ENCODE results near the gene SHISA6.

SHISA6 gene

GRCh38 chr17:11349106-11349505 is 108.1 kb downstream of the SHISA6 start:
- no peak for DNase-seq (ENCODE audit: low read depth)
- TF ChIP-seq CTCF (IDR thresholded peaks at IDR 0.05; ENCODE audit: insufficient read depth, low read depth, low read length, missing control alignments): no peak
- no peak overlapping the region for H3K4me3 ChIP-seq (ENCODE audit: low read depth, low read length)

- TF ChIP-seq CTCF (IDR thresholded peaks at IDR 0.05; ENCODE audit: insufficient read depth, low read depth, low read length, missing control alignments): no peak
- DNase-seq (ENCODE audit: low read depth): no peak
- H3K4me3 ChIP-seq (ENCODE audit: low read depth, low read length): no peak overlapping the region
These were observed 110.5 kb downstream of the SHISA6 start for GRCh38 chr17:11351479-11351878.

- no peak for TF ChIP-seq CTCF (IDR thresholded peaks at IDR 0.05; ENCODE audit: insufficient read depth, low read depth, low read length, missing control alignments)
- DNase-seq (ENCODE audit: low read depth): no peak
- H3K4me3 ChIP-seq (ENCODE audit: low read depth, low read length): no peak overlapping the region
These were observed 112.6 kb downstream of the SHISA6 start for GRCh38 chr17:11353601-11354000.

- no peak overlapping the region for H3K4me3 ChIP-seq (ENCODE audit: low read depth, low read length)
- DNase-seq (ENCODE audit: low read depth): no peak
- no peak for TF ChIP-seq CTCF (IDR thresholded peaks at IDR 0.05; ENCODE audit: insufficient read depth, low read depth, low read length, missing control alignments)
These were observed 115.4 kb downstream of the SHISA6 start for GRCh38 chr17:11356371-11356770.

GRCh38 chr17:11363565-11364117 is 122.6 kb downstream of the SHISA6 start:
- no peak for DNase-seq (ENCODE audit: low read depth)
- no peak for TF ChIP-seq CTCF (IDR thresholded peaks at IDR 0.05; ENCODE audit: insufficient read depth, low read depth, low read length, missing control alignments)
- no peak overlapping the region for H3K4me3 ChIP-seq (ENCODE audit: low read depth, low read length)

GRCh38 chr17:11366272-11366850 is 125.3 kb downstream of the SHISA6 start:
- no peak for TF ChIP-seq CTCF (IDR thresholded peaks at IDR 0.05; ENCODE audit: insufficient read depth, low read depth, low read length, missing control alignments)
- DNase-seq (ENCODE audit: low read depth): no peak
- no peak overlapping the region for H3K4me3 ChIP-seq (ENCODE audit: low read depth, low read length)

GRCh38 chr17:11369575-11369974 is 128.6 kb downstream of the SHISA6 start:
- TF ChIP-seq CTCF (IDR thresholded peaks at IDR 0.05; ENCODE audit: insufficient read depth, low read depth, low read length, missing control alignments): no peak
- no peak overlapping the region for H3K4me3 ChIP-seq (ENCODE audit: low read depth, low read length)
- no peak for DNase-seq (ENCODE audit: low read depth)
